Inflammatory macrophage treated with lipopolysaccharide for 4 hours (primary cell): Measurements from ENCODE around the gene C3orf20.

ENCODE experiments used
- DNase-seq: peaks from one replicate; pipeline ENCODE4 v3.0.0-alpha.2; 2020

The C3orf20 gene

DNA sequence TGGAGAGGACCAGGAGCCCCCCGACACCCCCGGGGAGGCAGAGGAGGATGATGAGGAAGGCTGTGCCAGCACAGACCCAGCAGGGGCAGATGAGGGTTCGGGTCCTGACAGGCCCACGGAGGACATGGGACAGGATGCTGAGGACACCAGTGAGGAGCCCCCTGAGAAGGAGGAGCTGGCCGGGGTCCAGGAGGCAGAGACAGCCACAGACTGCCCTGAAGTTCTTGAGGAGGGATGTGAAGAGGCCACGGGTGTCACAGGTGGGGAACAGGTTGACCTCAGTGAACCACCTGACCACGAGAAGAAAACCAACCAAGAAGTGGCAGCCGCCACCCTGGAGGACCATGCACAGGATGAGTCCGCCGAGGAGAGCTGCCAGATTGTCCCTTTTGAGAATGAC is 144.7 kb downstream of the C3orf20 start:
- DNase-seq = no peak

DNA sequence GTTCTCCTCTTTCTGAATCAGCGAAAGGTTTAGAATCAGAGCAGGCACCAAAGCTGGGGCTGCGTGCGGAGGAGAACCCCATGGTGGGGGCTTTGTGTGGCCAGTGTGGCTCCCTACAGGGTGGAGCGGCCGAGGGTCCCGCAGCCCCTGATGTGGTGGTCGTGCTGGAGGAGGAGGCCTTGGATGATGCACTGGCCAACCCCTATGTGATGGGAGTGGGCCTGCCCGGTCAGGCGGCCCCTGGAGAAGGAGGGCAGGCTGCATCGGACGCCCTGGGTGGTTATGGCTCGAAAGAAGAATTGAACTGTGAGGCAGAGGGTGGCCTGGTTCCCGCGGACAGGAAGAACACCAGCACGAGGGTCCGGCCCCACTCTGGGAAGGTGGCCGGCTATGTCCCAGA is 145.2 kb downstream of the C3orf20 start:
- DNase-seq = no peak

DNA sequence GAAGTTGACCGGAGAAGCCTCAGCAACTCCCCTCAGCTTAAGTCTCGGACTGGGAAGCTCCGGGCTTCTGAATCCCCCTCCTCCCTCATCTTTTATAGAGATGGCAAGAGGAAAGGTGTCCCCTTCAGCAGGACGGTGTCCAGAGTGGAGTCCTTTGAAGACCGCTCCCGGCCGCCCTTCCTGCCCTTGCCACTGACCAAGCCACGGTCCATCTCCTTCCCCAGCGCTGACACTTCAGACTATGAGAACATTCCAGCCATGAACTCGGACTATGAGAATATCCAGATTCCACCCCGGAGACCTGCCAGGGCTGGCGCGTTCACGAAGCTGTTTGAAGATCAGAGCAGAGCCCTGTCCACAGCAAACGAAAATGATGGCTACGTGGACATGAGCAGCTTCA is 146.2 kb downstream of the C3orf20 start:
- no peak for DNase-seq

DNA sequence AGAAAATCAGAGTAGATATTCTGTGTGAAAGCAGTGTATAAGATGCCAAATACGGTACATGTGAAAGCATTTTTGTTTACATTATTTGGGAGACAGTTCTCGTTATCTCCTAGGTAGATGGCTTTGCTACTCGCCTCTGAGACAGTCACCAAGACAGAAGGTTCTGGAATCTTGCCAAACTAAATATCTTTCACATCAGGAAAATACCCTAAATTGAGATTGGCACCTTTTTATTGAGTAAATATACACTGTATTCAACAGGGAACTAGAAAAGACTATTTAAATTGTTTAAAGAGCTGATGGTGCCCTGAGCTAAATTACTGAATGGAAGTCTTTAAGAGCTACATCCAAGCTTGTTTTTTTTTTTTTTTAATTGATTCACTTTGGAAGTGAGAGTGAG is 147.2 kb downstream of the C3orf20 start:
- DNase-seq = no peak
